OCI-LY7 (cell line): Measurements from ENCODE around the gene PPARG. TPM values are rescaled to one million over a fixed set of nuclear protein-coding genes. Genes with fewer than 3 reads are reported as not detected.

Experiments used
- BruUV-seq: library from RNA; stranded (reverse); fragments of 400-500 nt; replicated peaks from 2 replicates; lab custom pipeline; 2021; lab: Mats Ljungman, UMichigan
- CTCF ChIA-PET: fragments of 300-600 bp; sonication (Branson Sonifier 250); formaldehyde crosslinking; loops from one replicate; lab custom pipeline; 2022; ENCODE audit warnings: antibody characterized with exemption; ENCODE audit not compliant: unreplicated experiment; lab: Charles Lee
- POLR2A ChIA-PET: fragments of 300-600 bp; sonication (Branson Sonifier 250); formaldehyde crosslinking; loops from one replicate; lab custom pipeline; 2022; ENCODE audit warnings: antibody characterized with exemption; lab: Charles Lee
- DNase-seq: peaks from one replicate; pipeline ENCODE4 v3.0.0-alpha.2; 2015; ENCODE audit warnings: low spot score
- H2AFZ ChIP-seq: fragments of 200-600 bp; sonication (generic), shearing (Covaris generic); 2 replicates; pipeline ENCODE4 v1.6.1; 2014; ENCODE audit warnings: mild to moderate bottlenecking, antibody characterized with exemption, low read length, moderate library complexity
- H3K27ac ChIP-seq: fragments of 200-600 bp; sonication (generic); 2 replicates; pipeline ENCODE4 v1.5.1; 2014; ENCODE audit warnings: mixed run types, low read depth, mild to moderate bottlenecking, moderate library complexity, low read length, inconsistent platforms; ENCODE audit not compliant: poor library complexity, severe bottlenecking
- H3K36me3 ChIP-seq: fragments of 200-600 bp; sonication (generic); 2 replicates; pipeline ENCODE4 v1.6.1; 2014; ENCODE audit warnings: mild to moderate bottlenecking, antibody characterized with exemption, low read length, moderate library complexity, mixed read lengths; ENCODE audit not compliant: insufficient read depth
- H3K4me1 ChIP-seq: fragments of 200-600 bp; sonication (generic); 2 replicates; pipeline ENCODE4 v1.5.1; 2014; ENCODE audit warnings: mild to moderate bottlenecking, low read length; ENCODE audit not compliant: insufficient read depth, poor library complexity, severe bottlenecking
- H3K4me2 ChIP-seq: fragments of 200-600 bp; sonication (generic); 2 replicates; pipeline ENCODE4 v1.6.1; 2014; ENCODE audit warnings: mild to moderate bottlenecking, low read length
- H3K4me3 ChIP-seq: fragments of 200-600 bp; sonication (generic); 2 replicates; pipeline ENCODE4 v1.5.1; 2014; ENCODE audit warnings: mild to moderate bottlenecking, low read depth, low read length; ENCODE audit not compliant: poor library complexity, severe bottlenecking
- H3K79me2 ChIP-seq: fragments of 200-600 bp; sonication (generic); 2 replicates; pipeline ENCODE4 v1.6.1; 2016; ENCODE audit warnings: low read depth, mild to moderate bottlenecking, low read length, moderate library complexity, mixed read lengths; ENCODE audit not compliant: insufficient read depth
- H3K9me2 ChIP-seq: fragments of 200-600 bp; sonication (generic); 2 replicates; pipeline ENCODE4 v1.6.1; 2016; ENCODE audit warnings: mild to moderate bottlenecking, low read length, mixed read lengths; ENCODE audit not compliant: insufficient read depth
- H3K9me3 ChIP-seq: fragments of 200-600 bp; sonication (generic); 2 replicates; pipeline ENCODE4 v1.6.1; 2014; ENCODE audit warnings: mild to moderate bottlenecking, mixed run types, low read length, mixed read lengths
- H4K20me1 ChIP-seq: fragments of 200-600 bp; sonication (generic); 2 replicates; pipeline ENCODE4 v1.6.1; 2014; ENCODE audit warnings: mild to moderate bottlenecking, antibody characterized with exemption, low read length, moderate library complexity, mixed read lengths; ENCODE audit not compliant: insufficient read depth
- CTCF ChIP-seq: fragments of 200-600 bp; sonication (generic); conservative IDR thresholded peaks from 2 replicates; pipeline ENCODE4 v1.5.1; 2014; ENCODE audit warnings: mild to moderate bottlenecking, antibody characterized with exemption, low read length, moderate library complexity, mixed read lengths
- EZH2phosphoT487 ChIP-seq: fragments of 200-600 bp; sonication (generic); IDR thresholded peaks from 2 replicates; pipeline ENCODE4 v1.6.1; 2018; ENCODE audit warnings: low read depth, borderline replicate concordance, mild to moderate bottlenecking, mixed run types, antibody characterized with exemption, low read length, moderate library complexity, mixed read lengths
- intact Hi-C: fragments of 100-400 bp; cut with micrococcal nuclease; formaldehyde crosslinking; loops from one replicate; pipeline ENCODE4 v1.10.0; 2022; ENCODE audit not compliant: unreplicated experiment
- total RNA-seq, 2 experiments: library from RNA; depleted of rRNA in 1 of 2; stranded (reverse); fragments of >200 nt in 1 of 2; shearing (Covaris generic) in 1 of 2; gene quantifications; 2 replicates each; pipeline ENCODE4 v1.2.3, GENCODE V29; 2014 to 2022

Gene PPARG
- total RNA-seq, 2 experiments from 2014 or later: not detected

- no peak overlapping the region for H2AFZ ChIP-seq
Observed at GRCh38 chr3:12303993-12304392, 15.1 kb downstream of the PPARG start.

DNA sequence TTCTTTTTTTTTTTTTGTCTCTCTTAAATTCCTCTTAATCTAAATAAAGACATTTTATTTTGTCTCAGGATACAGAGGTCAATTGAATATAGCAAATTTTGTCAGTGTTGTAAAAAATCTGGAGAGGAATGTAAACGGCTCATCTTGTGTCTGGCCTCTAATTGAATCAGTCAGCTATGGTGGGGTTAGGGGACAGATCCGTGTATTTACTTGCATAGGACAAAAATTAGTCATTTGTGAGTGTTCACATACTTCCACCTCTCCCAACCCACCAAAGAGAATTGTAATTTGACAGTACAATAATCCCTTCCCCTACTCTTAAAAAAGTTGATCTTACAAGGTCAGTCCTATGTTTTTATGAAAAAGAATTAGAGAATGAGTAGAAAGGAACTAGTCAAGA lies 18.3 kb downstream of the PPARG start:
- H3K4me2 ChIP-seq: no peak overlapping the region

More at GRCh38 chr3:12303993-12304392, 15.1 kb downstream of the PPARG start:
- ChIA-PET POLR2A (no interaction called here), CTCF (no interaction called here)
- Histone ChIP-seq H3K4me2 (no peak overlapping the region), H3K27ac (no peak overlapping the region), H3K36me3 (no peaks in the 10 kb centered on the region), H3K4me3 (no peak overlapping the region), H3K9me2 (no peaks in the 10 kb centered on the region), H3K79me2 (no peaks in the 10 kb centered on the region), H3K9me3 (no peaks in the 10 kb centered on the region), H3K4me1 (no peaks in the 10 kb centered on the region), H4K20me1 (no peaks in the 10 kb centered on the region)
- BruUV-seq: no TSS peak
- no peak for DNase-seq
- TF ChIP-seq CTCF: no peak
- TF ChIP-seq EZH2phosphoT487: no peak
- intact Hi-C loops: no loop called here

More for the DNA sequence above, 18.3 kb downstream of the PPARG start:
- TF ChIP-seq EZH2phosphoT487: no peak
- no peak for TF ChIP-seq CTCF
- CTCF ChIA-PET: no interaction called here
- DNase-seq: no peak
- POLR2A ChIA-PET: no interaction called here
- Histone ChIP-seq H3K27ac (no peak overlapping the region), H2AFZ (no peak overlapping the region), H3K4me3 (no peak overlapping the region), H3K4me1 (no peaks in the 10 kb centered on the region), H3K9me3 (no peaks in the 10 kb centered on the region), H3K9me2 (no peaks in the 10 kb centered on the region), H3K79me2 (no peaks in the 10 kb centered on the region), H4K20me1 (no peaks in the 10 kb centered on the region), H3K36me3 (no peaks in the 10 kb centered on the region)
- intact Hi-C loops: no loop called here
- BruUV-seq: no TSS peak
